HCT116 (cell line): ENCODE results near the gene PTPN12. TPM values are rescaled to one million over a fixed set of nuclear protein-coding genes. Genes with fewer than 3 reads are reported as not detected.
A peak's percentile ranks its signal among the peaks of the same experiment; 100 is the strongest.

Source experiments
- ATAC-seq: fragments of 200-7000 bp; cut with Tn5 transposase; 2 replicates; pipeline ENCODE4 v1.9.1; 2020; ENCODE audit warnings: mild to moderate bottlenecking, moderate library complexity
- BruUV-seq: library from RNA; stranded (reverse); fragments of 400-500 nt; replicated peaks from 2 replicates; lab custom pipeline; 2021; lab: Mats Ljungman, UMichigan
- CTCF ChIA-PET: fragments of 300-600 bp; sonication (Branson Sonifier 250); formaldehyde crosslinking; loops from one replicate; lab custom pipeline; 2021; ENCODE audit warnings: antibody characterized with exemption; lab: Charles Lee
- POLR2A ChIA-PET: fragments of 300-600, 350-600 bp; sonication (Branson Sonifier 250); formaldehyde crosslinking; loops from one replicate; lab custom pipeline; 2021; ENCODE audit warnings: antibody characterized with exemption; lab: Charles Lee
- RAD21 ChIA-PET, 2 experiments: fragments of 300-600 bp; sonication (Branson Sonifier 250); formaldehyde crosslinking; loops; one replicate each; lab custom pipeline; 2023; ENCODE audit warnings: low total read pairs in 2 of 2; ENCODE audit not compliant: uncharacterized antibody in 2 of 2, unreplicated experiment in 2 of 2, low non-redundant PET in 1 of 2; lab: Charles Lee
- DNase-seq: peaks from one replicate; pipeline ENCODE4 v3.0.0-alpha.2; 2010; ENCODE audit warnings: low read depth, low spot score
- H2AFZ ChIP-seq: fragments of 200-600 bp; shearing (Covaris generic), sonication (generic); 2 replicates; pipeline ENCODE4 v1.6.1; 2017; ENCODE audit warnings: low read depth, mixed run types, mixed read lengths, antibody characterized with exemption, low read length; ENCODE audit not compliant: poor library complexity, severe bottlenecking
- H3K27ac ChIP-seq: 2 replicates; pipeline ENCODE4 v1.5.1; 2012; ENCODE audit warnings: low read depth, low read length
- H3K27me3 ChIP-seq: fragments of 200-600 bp; sonication (generic); 2 replicates; pipeline ENCODE4 v1.6.1; 2016; ENCODE audit warnings: mixed run types, low read length, mixed read lengths; ENCODE audit not compliant: insufficient read depth
- H3K36me3 ChIP-seq, 2 experiments: fragments of 200-500 bp in 1 of 2; fragments of 200-600 bp in 1 of 2; sonication (Bioruptor generic) in 1 of 2; sonication (generic) in 1 of 2; 2 replicates each; pipeline versions ENCODE4 v1.5.1 to v1.6.1; 2014 to 2016; ENCODE audit warnings: low read length in 2 of 2, inconsistent platforms in 1 of 2, mixed read lengths in 1 of 2, mixed run types in 1 of 2; ENCODE audit not compliant: insufficient read depth in 2 of 2, control insufficient read depth in 1 of 2
- H3K4me1 ChIP-seq, 2 experiments: fragments of 200-600 bp in 1 of 2; sonication (generic) in 1 of 2; 2 replicates each; pipeline versions ENCODE4 v1.5.1 to v1.6.1; 2012 to 2017; ENCODE audit warnings: low read length in 2 of 2, inconsistent platforms in 1 of 2, mild to moderate bottlenecking in 1 of 2, mixed read lengths in 1 of 2, mixed run types in 1 of 2, moderate library complexity in 1 of 2; ENCODE audit not compliant: insufficient read depth in 2 of 2, control insufficient read depth in 1 of 2
- H3K4me2 ChIP-seq: fragments of 200-600 bp; sonication (generic); 2 replicates; pipeline ENCODE4 v1.6.1; 2017; ENCODE audit warnings: mixed run types, low read length, mixed read lengths
- H3K4me3 ChIP-seq, 2 experiments: fragments of 200-600 bp in 1 of 2; sonication (generic) in 1 of 2; replicated peaks in 1 of 2; 2 replicates each; pipeline ENCODE4 v1.5.1; 2011 to 2016; ENCODE audit warnings: low read length in 2 of 2, control low read depth in 1 of 2, low read depth in 1 of 2, mild to moderate bottlenecking in 1 of 2, mixed read lengths in 1 of 2, mixed run types in 1 of 2
- H3K79me2 ChIP-seq: fragments of 200-600 bp; sonication (generic); 2 replicates; pipeline ENCODE4 v1.6.1; 2017; ENCODE audit warnings: mild to moderate bottlenecking, mixed run types, low read length, moderate library complexity, mixed read lengths; ENCODE audit not compliant: insufficient read depth
- H3K9ac ChIP-seq: fragments of 200-600 bp; sonication (generic); 2 replicates; pipeline ENCODE4 v1.6.1; 2016; ENCODE audit warnings: low read length, mixed read lengths
- H3K9me2 ChIP-seq: fragments of 200-600 bp; sonication (generic), shearing (Covaris generic); 2 replicates; pipeline ENCODE4 v1.6.1; 2017; ENCODE audit warnings: mixed run types, mild to moderate bottlenecking, moderate library complexity; ENCODE audit not compliant: insufficient read depth
- H3K9me3 ChIP-seq, 2 experiments: fragments of 200-500 bp in 1 of 2; fragments of 200-600 bp in 1 of 2; sonication (Bioruptor generic) in 1 of 2; sonication (generic) in 1 of 2; 2 replicates each; pipeline ENCODE4 v1.6.1; 2014 to 2017; ENCODE audit warnings: low read length in 2 of 2, mixed read lengths in 2 of 2, inconsistent platforms in 1 of 2, low read depth in 1 of 2, mild to moderate bottlenecking in 1 of 2, mixed run types in 1 of 2, moderate library complexity in 1 of 2; ENCODE audit not compliant: control insufficient read depth in 1 of 2, insufficient read depth in 1 of 2
- H4K20me1 ChIP-seq: fragments of 200-600 bp; sonication (generic), shearing (Covaris generic); 2 replicates; pipeline ENCODE4 v1.6.1; 2017; ENCODE audit warnings: mixed run types, mild to moderate bottlenecking, moderate library complexity; ENCODE audit not compliant: insufficient read depth
- CBX3 ChIP-seq: IDR thresholded peaks from 2 replicates; pipeline ENCODE4 v1.6.1; 2012; ENCODE audit warnings: low read depth
- CTCF ChIP-seq, 3 experiments: fragments of 200-600 bp in 1 of 3; sonication (generic) in 1 of 3; IDR thresholded peaks in 2 of 3; conservative IDR thresholded peaks in 1 of 3; 2 replicates each; pipeline ENCODE4 v1.5.1; 2012 to 2017; ENCODE audit warnings: low read depth in 2 of 3, low read length in 2 of 3, antibody characterized with exemption in 1 of 3, borderline replicate concordance in 1 of 3, control low read depth in 1 of 3, mild to moderate bottlenecking in 1 of 3, mixed read lengths in 1 of 3, mixed run types in 1 of 3, moderate library complexity in 1 of 3; ENCODE audit not compliant: insufficient read depth in 1 of 3
- EGR1 ChIP-seq: IDR thresholded peaks from 2 replicates; pipeline ENCODE4 v1.6.1; 2012; ENCODE audit warnings: low read depth
- ELF1 ChIP-seq: IDR thresholded peaks from 2 replicates; pipeline ENCODE4 v1.6.1; 2012; ENCODE audit warnings: low read depth, borderline replicate concordance
- EZH2phosphoT487 ChIP-seq: fragments of 200-600 bp; IDR thresholded peaks from 2 replicates; pipeline ENCODE4 v1.6.1; 2018; ENCODE audit warnings: antibody characterized with exemption, borderline replicate concordance
- JUND ChIP-seq: IDR thresholded peaks from 2 replicates; pipeline ENCODE4 v1.6.1; 2012
- POLR2AphosphoS5 ChIP-seq: IDR thresholded peaks from 2 replicates; pipeline ENCODE4 v1.6.1; 2011; ENCODE audit warnings: mild to moderate bottlenecking, low read depth, low read length, moderate library complexity
- RAD21 ChIP-seq: IDR thresholded peaks from 2 replicates; pipeline ENCODE4 v1.6.1; 2012; ENCODE audit warnings: low read depth, mild to moderate bottlenecking
- SIN3A ChIP-seq: IDR thresholded peaks from 2 replicates; pipeline ENCODE4 v1.6.1; 2012; ENCODE audit warnings: low read depth
- TCF7L2 ChIP-seq: IDR thresholded peaks from 2 replicates; pipeline ENCODE4 v1.7.0; 2011; ENCODE audit warnings: borderline replicate concordance, inconsistent platforms; ENCODE audit not compliant: insufficient read depth, insufficient read length; ENCODE audit errors: extremely low read depth
- ZBTB33 ChIP-seq: IDR thresholded peaks from 2 replicates; pipeline ENCODE4 v1.6.1; 2011; ENCODE audit warnings: mild to moderate bottlenecking, low read length, moderate library complexity; ENCODE audit not compliant: insufficient replicate concordance; ENCODE audit errors: extremely low read depth
- ZFX ChIP-seq: fragments of 450-650 bp; IDR thresholded peaks from 2 replicates; pipeline ENCODE4 v1.6.1; 2017
- intact Hi-C: fragments of 100-400 bp; cut with micrococcal nuclease; formaldehyde crosslinking; loops from 2 replicates; pipeline ENCODE4 v1.10.0; 2022
- total RNA-seq: library from RNA; stranded (reverse); gene quantifications from one replicate; pipeline ENCODE4 v1.2.1, GENCODE V29; 2021; ENCODE audit not compliant: unreplicated experiment
- TF ChIP-seq, protein P1 (sequence below): IDR thresholded peaks from 2 replicates; pipeline ENCODE4 v1.6.1; 2012
- TF ChIP-seq, protein P2 (sequence below): IDR thresholded peaks from 2 replicates; pipeline ENCODE4 v1.6.1; 2012; ENCODE audit warnings: low read depth

Gene PTPN12
- total RNA-seq, 1 experiment from 2014 or later, result 80.5 TPM

DNA sequence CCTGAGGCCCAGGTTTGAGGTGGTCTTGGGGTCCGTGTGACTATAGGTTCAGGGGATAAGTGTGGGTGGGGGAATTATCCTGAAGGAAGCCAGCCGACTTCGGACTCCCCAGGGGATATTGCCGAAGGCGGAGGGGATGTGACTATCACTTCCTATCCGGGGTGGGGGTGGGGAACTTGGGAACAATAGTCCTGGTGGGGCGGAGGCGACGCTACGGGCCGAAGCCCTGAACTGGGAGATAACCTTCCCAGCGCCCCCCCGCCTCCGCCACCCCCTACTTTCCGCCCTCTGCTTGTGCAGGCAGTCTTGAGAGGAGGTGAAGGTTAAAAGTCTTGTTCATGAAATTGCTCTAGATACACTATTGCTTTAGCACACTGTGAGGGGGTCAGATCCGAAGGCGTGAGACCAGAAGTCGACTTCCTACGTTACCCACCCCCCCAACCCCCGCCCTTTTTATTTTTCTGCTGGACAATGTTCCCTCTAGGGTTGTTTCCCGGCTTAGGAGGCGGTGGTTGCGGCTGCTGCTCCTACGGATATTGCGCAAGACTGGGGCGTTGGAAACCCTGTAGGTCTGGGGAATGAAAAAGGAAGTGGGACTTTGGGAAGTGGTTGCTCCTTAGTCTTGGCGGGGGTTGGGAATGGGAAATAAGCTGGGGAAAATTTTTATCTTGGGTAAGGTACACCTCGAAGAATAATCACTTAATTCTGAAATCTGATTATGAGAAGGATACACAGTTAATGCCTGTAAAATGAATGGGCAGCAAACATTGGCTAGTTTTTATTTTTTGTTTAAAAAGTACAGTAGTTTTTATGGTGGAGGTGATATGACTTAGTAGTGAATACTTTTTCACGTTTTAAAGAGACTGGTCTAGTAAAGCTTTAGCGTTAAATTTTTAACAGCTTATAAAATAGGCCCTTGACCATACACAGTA lies 1.5 kb downstream of the PTPN12 start (continued):
- TF ChIP-seq ZBTB33 (no peak), ELF1 (peak; percentile 38; the same call in 1 of the 2 replicates), CTCF (IDR thresholded peaks at IDR 0.05 in 2 of 3, conservative IDR thresholded peaks at IDR 0.05 in 1 of 3; ENCODE audit: borderline replicate concordance in 1 of 3, insufficient read depth in 1 of 3, low read depth in 2 of 3, low read length in 2 of 3) (no peak)

GRCh38 chr7:77540402-77540822 lies 3.3 kb downstream of the PTPN12 start:
- Histone ChIP-seq H3K4me2 (peak overlapping the region; percentile 91), H3K4me1 (peaks cover 23 to 40% of the 10 kb centered on the region in 2 experiments), H3K79me2 (peaks cover 79% of the 10 kb centered on the region), H3K27me3 (no peaks in the 10 kb centered on the region), H3K27ac (peak overlapping the region; percentile 83; the same call in 1 of the 2 replicates), H4K20me1 (no peaks in the 10 kb centered on the region; the same call in 1 of the 2 replicates), H3K4me3 (peak overlapping the region in 1 of 2 experiments; percentile 50; a peak in 2 of 4 replicates), H2AFZ (no peak overlapping the region), H3K9ac (no peak overlapping the region), H3K9me3 (no peaks in the 10 kb centered on the region), H3K9me2 (no peaks in the 10 kb centered on the region), H3K36me3 (no peaks in the 10 kb centered on the region)
- RAD21 ChIA-PET, result no interaction called here
- no peak for DNase-seq
- ATAC-seq, result no peak
- CTCF ChIA-PET, result no interaction called here
- POLR2A ChIA-PET, result no interaction called here
- no TSS peak for BruUV-seq
- intact Hi-C loops, result no loop called here
- TF ChIP-seq, protein P1, sequence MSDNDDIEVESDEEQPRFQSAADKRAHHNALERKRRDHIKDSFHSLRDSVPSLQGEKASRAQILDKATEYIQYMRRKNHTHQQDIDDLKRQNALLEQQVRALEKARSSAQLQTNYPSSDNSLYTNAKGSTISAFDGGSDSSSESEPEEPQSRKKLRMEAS, result no peak
- TF ChIP-seq POLR2AphosphoS5 (no peak), EGR1 (no peak), RAD21 (no peak), CBX3 (no peak), JUND (no peak), ZFX (no peak), SIN3A (no peak), EZH2phosphoT487 (no peak), TCF7L2 (no peak)
- TF ChIP-seq, protein P2, sequence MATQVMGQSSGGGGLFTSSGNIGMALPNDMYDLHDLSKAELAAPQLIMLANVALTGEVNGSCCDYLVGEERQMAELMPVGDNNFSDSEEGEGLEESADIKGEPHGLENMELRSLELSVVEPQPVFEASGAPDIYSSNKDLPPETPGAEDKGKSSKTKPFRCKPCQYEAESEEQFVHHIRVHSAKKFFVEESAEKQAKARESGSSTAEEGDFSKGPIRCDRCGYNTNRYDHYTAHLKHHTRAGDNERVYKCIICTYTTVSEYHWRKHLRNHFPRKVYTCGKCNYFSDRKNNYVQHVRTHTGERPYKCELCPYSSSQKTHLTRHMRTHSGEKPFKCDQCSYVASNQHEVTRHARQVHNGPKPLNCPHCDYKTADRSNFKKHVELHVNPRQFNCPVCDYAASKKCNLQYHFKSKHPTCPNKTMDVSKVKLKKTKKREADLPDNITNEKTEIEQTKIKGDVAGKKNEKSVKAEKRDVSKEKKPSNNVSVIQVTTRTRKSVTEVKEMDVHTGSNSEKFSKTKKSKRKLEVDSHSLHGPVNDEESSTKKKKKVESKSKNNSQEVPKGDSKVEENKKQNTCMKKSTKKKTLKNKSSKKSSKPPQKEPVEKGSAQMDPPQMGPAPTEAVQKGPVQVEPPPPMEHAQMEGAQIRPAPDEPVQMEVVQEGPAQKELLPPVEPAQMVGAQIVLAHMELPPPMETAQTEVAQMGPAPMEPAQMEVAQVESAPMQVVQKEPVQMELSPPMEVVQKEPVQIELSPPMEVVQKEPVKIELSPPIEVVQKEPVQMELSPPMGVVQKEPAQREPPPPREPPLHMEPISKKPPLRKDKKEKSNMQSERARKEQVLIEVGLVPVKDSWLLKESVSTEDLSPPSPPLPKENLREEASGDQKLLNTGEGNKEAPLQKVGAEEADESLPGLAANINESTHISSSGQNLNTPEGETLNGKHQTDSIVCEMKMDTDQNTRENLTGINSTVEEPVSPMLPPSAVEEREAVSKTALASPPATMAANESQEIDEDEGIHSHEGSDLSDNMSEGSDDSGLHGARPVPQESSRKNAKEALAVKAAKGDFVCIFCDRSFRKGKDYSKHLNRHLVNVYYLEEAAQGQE, result no peak
